Kidney (tissue), 14 donors: ENCODE results near the gene NPFFR1. TPM values are rescaled to one million over a fixed set of nuclear protein-coding genes. Genes with fewer than 3 reads are reported as not detected.
A peak's percentile ranks its signal among the peaks of the same experiment; 100 is the strongest.
"Not testable (repeated sequence)": the region's sequence is repeated elsewhere in the genome, so short reads cannot be mapped to it uniquely, and the experiment has no call there.

ENCODE experiments used
- DNase-seq, 5 donors: peaks; one replicate each; pipeline ENCODE4 v3.0.0-alpha.2; 2013 to 2020
- FAIRE-seq: peaks from 2 replicates; lab custom pipeline; 2012; peaks lifted over from hg19 to GRCh38; lab: Jason Lieb, UNC
- H3K27ac ChIP-seq, 2 donors: one replicate each; pipeline ENCODE4 v1.7.0; 2013; ENCODE audit warnings: low read depth in 2 of 2, low read length in 2 of 2, inconsistent platforms in 1 of 2
- H3K27me3 ChIP-seq: one replicate; pipeline ENCODE4 v1.7.1; 2013; ENCODE audit warnings: low read length, inconsistent platforms; ENCODE audit not compliant: control insufficient read depth, insufficient read depth
- H3K36me3 ChIP-seq, 3 donors: one replicate each; pipeline versions ENCODE4 v1.7.0 to v1.7.1; 2013; ENCODE audit warnings: low read length in 3 of 3, control low read depth in 1 of 3, inconsistent platforms in 1 of 3; ENCODE audit not compliant: insufficient read depth in 3 of 3, control insufficient read depth in 2 of 3
- H3K4me1 ChIP-seq, 3 donors: one replicate each; pipeline versions ENCODE4 v1.7.0 to v1.7.1; 2013; ENCODE audit warnings: low read length in 3 of 3, inconsistent platforms in 1 of 3, low read depth in 1 of 3; ENCODE audit not compliant: control insufficient read depth in 2 of 3, insufficient read depth in 2 of 3
- H3K4me3 ChIP-seq, 3 donors: one replicate each; pipeline versions ENCODE4 v1.7.0 to v1.8.1; 2013; ENCODE audit warnings: low read length in 3 of 3, control low read depth in 1 of 3, inconsistent platforms in 1 of 3
- H3K9ac ChIP-seq, 3 donors: one replicate each; pipeline versions ENCODE4 v1.7.0 to v1.7.1; 2013; ENCODE audit warnings: low read length in 3 of 3, control low read depth in 1 of 3, inconsistent platforms in 1 of 3
- H3K9me3 ChIP-seq, 3 donors: one replicate each; pipeline versions ENCODE4 v1.7.0 to v1.7.1; 2013; ENCODE audit warnings: low read length in 3 of 3, control low read depth in 1 of 3, inconsistent platforms in 1 of 3; ENCODE audit not compliant: control insufficient read depth in 2 of 3, insufficient read depth in 1 of 3
- CTCF ChIP-seq: IDR thresholded peaks from 3 replicates; pipeline ENCODE4 v1.5.1; 2012; ENCODE audit warnings: mild to moderate bottlenecking, moderate library complexity, borderline replicate concordance; ENCODE audit not compliant: insufficient read depth; ENCODE audit errors: extremely low read depth
- intact Hi-C: fragments of 100-400 bp; cut with DNase I; formaldehyde crosslinking; loops from one replicate; pipeline ENCODE4 v1.11.1; 2022
- polyA plus RNA-seq: library from polyadenylated mRNA; stranded (reverse); fragments of 350-450 nt; fragmentation: Illumina TruSeq; extraction: RNeasy Lipid Tissue Mini Kit (QIAGEN cat#74804); gene quantifications from one replicate; pipeline ENCODE4 v1.2.3, GENCODE V29; 2014; ENCODE audit warnings: low read depth, low replicate concordance; ENCODE audit not compliant: insufficient read depth
- total RNA-seq: library from RNA; stranded (reverse); fragmentation: NEBNext Ultra II Directional; extraction: Animal tissue kit (Norgen Biotek cat#: 25700); gene quantifications from one replicate; pipeline ENCODE4 v1.2.1, GENCODE V29; 2021
- donor health status: control.
- donor health status: control.
- donor health status: control.
- donor health status: control.
- donor health status: control.
- donor health status: DM: yes; HTN: yes; CAD: no.
- donor health status: Normal renal cell carcinoma (clear cell type).

NPFFR1 gene
- total and polyA plus RNA-seq, 2 donors from 2014 or later, result 0.09 TPM; not detected in 1

GRCh38 chr10:70227548-70228320 lies 56.1 kb downstream of the NPFFR1 start:
- Histone ChIP-seq H3K4me3 (no peak overlapping the region), H3K9me3 (no peaks in the 10 kb centered on the region), H3K4me1 (peaks cover 0 to 7% (median 7%) of the 10 kb centered on the region in 3 donors), H3K27me3 (no peaks in the 10 kb centered on the region), H3K9ac (no peak overlapping the region), H3K36me3 (no peaks in the 10 kb centered on the region), H3K27ac (peak overlapping the region; percentile 49 to 64)
- DNase-seq, result peak in 1 of 5 donors; percentile 57
- TF ChIP-seq CTCF, result no peak
- intact Hi-C loops, result no loop called here
- FAIRE-seq, result no peak

- H3K4me1 ChIP-seq, result peaks cover 0 to 7% (median 5%) of the 10 kb centered on the region in 3 donors
- H3K36me3 ChIP-seq, result no peaks in the 10 kb centered on the region
- no peak for TF ChIP-seq CTCF
- H3K27ac ChIP-seq, result no peak overlapping the region
- no peak overlapping the region for H3K4me3 ChIP-seq
- intact Hi-C loops, result no loop called here
- FAIRE-seq (no peak), DNase-seq (no peak)
- H3K27me3 ChIP-seq, result no peaks in the 10 kb centered on the region
- no peaks in the 10 kb centered on the region for H3K9me3 ChIP-seq
- H3K9ac ChIP-seq, result no peak overlapping the region
Measured at GRCh38 chr10:70223728-70224127, 60.1 kb downstream of the NPFFR1 start.

- H3K4me1 ChIP-seq, H3K36me3 ChIP-seq, H3K27ac ChIP-seq, FAIRE-seq, H3K27me3 ChIP-seq, H3K9me3 ChIP-seq, DNase-seq, intact Hi-C loops, H3K4me3 ChIP-seq, H3K9ac ChIP-seq: not testable (repeated sequence)
Measured at GRCh38 chr10:70222811-70223447, 60.9 kb downstream of the NPFFR1 start.

- Histone ChIP-seq H3K4me3 (no peak overlapping the region), H3K27ac (no peak overlapping the region), H3K36me3 (peaks cover 0 to under 1% (median under 1%) of the 10 kb centered on the region in 3 donors), H3K4me1 (peaks cover 0 to 3% (median 0%) of the 10 kb centered on the region in 3 donors), H3K9ac (no peak overlapping the region), H3K9me3 (no peaks in the 10 kb centered on the region), H3K27me3 (no peaks in the 10 kb centered on the region)
- no peak for TF ChIP-seq CTCF
- FAIRE-seq (no peak), DNase-seq (peak in 2 of 5 donors; percentile 21 to 25)
- intact Hi-C loops, result no loop called here
Measured at GRCh38 chr10:70222340-70222794, 61.4 kb downstream of the NPFFR1 start.
